Esophagus squamous epithelium (tissue), 4 donors: ENCODE results near the gene ARFIP2.
A peak's percentile ranks its signal among the peaks of the same experiment; 100 is the strongest.

Experiments used
- POLR2A ChIP-seq, 4 donors: fragments of 450-650 bp; IDR thresholded peaks; one replicate each; pipeline ENCODE4 v1.6.1; 2017; ENCODE audit warnings: antibody characterized with exemption in 4 of 4, mild to moderate bottlenecking in 4 of 4, moderate library complexity in 3 of 4
- TF ChIP-seq, protein P1 (sequence below), 6 experiments: fragments of 450-650 bp in 4 of 6; fragments of 200-600 bp in 2 of 6; sonication (generic) in 2 of 6; IDR thresholded peaks; one replicate each; pipeline ENCODE4 v1.5.1; 2016 to 2019; ENCODE audit warnings: antibody characterized with exemption in 6 of 6, mild to moderate bottlenecking in 4 of 6, moderate library complexity in 4 of 6

DNA sequence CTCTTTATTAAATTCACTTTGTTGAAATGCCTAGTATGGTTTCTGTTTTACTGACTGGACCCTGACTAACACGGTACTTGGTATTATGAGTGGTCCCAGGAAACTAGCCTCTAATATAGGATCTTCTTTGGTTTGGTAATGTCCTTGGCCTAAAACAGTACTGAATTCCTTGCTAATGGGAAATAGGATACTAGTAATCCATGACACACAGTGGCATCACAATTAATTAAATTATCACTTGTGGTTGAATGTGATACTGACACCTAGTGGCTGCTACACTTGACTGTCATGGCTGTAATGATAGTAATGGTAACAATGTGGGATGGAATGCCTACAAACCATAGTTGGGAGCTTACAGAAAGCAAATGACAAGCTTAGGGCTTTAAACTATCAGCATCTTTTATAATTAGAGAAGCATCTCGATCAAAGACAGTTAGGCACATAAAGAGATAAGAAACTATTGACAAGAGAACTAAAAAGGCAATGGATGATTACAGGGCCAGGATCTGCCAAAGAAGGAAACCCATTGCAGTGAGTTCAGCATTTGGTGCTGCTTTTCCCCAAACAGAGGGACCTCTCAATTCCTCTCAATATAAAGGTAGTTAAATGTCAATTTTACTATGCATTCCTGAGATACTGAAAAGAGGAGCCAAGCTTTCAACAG, 24.6 kb upstream of the ARFIP2 start:
- TF ChIP-seq, protein P1, sequence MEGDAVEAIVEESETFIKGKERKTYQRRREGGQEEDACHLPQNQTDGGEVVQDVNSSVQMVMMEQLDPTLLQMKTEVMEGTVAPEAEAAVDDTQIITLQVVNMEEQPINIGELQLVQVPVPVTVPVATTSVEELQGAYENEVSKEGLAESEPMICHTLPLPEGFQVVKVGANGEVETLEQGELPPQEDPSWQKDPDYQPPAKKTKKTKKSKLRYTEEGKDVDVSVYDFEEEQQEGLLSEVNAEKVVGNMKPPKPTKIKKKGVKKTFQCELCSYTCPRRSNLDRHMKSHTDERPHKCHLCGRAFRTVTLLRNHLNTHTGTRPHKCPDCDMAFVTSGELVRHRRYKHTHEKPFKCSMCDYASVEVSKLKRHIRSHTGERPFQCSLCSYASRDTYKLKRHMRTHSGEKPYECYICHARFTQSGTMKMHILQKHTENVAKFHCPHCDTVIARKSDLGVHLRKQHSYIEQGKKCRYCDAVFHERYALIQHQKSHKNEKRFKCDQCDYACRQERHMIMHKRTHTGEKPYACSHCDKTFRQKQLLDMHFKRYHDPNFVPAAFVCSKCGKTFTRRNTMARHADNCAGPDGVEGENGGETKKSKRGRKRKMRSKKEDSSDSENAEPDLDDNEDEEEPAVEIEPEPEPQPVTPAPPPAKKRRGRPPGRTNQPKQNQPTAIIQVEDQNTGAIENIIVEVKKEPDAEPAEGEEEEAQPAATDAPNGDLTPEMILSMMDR (IDR thresholded peaks at IDR 0.05) = peak; percentile 48 to 81 (median 64)
- no peak for TF ChIP-seq POLR2A (IDR thresholded peaks at IDR 0.05)
